GM11168 (cell line): ENCODE data around the gene ANGPTL2.

Source experiments
- in situ Hi-C: fragments of 300-500 bp; cut with MboI; formaldehyde crosslinking; loops from one replicate; pipeline ENCODE4 v1.12.0; 2022; ENCODE audit warnings: low sequenced_read_pairs; ENCODE audit not compliant: unreplicated experiment

Gene ANGPTL2

GRCh38 chr9:127137640-127138360 is 15.4 kb upstream of the ANGPTL2 start:
- in situ Hi-C loops: no loop called here

- in situ Hi-C loops: no loop called here
Measured at GRCh38 chr9:127136880-127137639, 14.6 kb upstream of the ANGPTL2 start.

GRCh38 chr9:127136081-127136879 is 13.8 kb upstream of the ANGPTL2 start:
- in situ Hi-C loops: no loop called here

- in situ Hi-C loops: no loop called here
Measured at GRCh38 chr9:127135056-127135745, 12.8 kb upstream of the ANGPTL2 start.

GRCh38 chr9:127133739-127134167 is 11.3 kb upstream of the ANGPTL2 start:
- in situ Hi-C loops: no loop called here

GRCh38 chr9:127132921-127133647 is 10.6 kb upstream of the ANGPTL2 start:
- in situ Hi-C loops: no loop called here

- in situ Hi-C loops: no loop called here
Measured at GRCh38 chr9:127132375-127132774, 9.9 kb upstream of the ANGPTL2 start.

- in situ Hi-C loops: no loop called here
Measured at GRCh38 chr9:127131871-127132270, 9.4 kb upstream of the ANGPTL2 start.

GRCh38 chr9:127130661-127131538 is 8.5 kb upstream of the ANGPTL2 start:
- in situ Hi-C loops: no loop called here

GRCh38 chr9:127130235-127130634 is 7.8 kb upstream of the ANGPTL2 start:
- in situ Hi-C loops: no loop called here

- in situ Hi-C loops: no loop called here
Measured at GRCh38 chr9:127129718-127130085, 7.3 kb upstream of the ANGPTL2 start.

- in situ Hi-C loops: no loop called here
Measured at GRCh38 chr9:127129073-127129717, 6.8 kb upstream of the ANGPTL2 start.

- in situ Hi-C loops: no loop called here
Measured at GRCh38 chr9:127128341-127129072, 6.1 kb upstream of the ANGPTL2 start.

- in situ Hi-C loops: no loop called here
Measured at GRCh38 chr9:127126971-127127370, 4.5 kb upstream of the ANGPTL2 start.

- in situ Hi-C loops: no loop called here
Measured at GRCh38 chr9:127124792-127125191, 2.4 kb upstream of the ANGPTL2 start.

- in situ Hi-C loops: no loop called here
Measured at GRCh38 chr9:127124111-127124531, 1.7 kb upstream of the ANGPTL2 start.

GRCh38 chr9:127123064-127123890 is 842 bp upstream of the ANGPTL2 start:
- in situ Hi-C loops: no loop called here
